ENCODE data around the gene CLMN. TPM values are rescaled to one million over a fixed set of nuclear protein-coding genes. Genes with fewer than 3 reads are reported as not detected.

Gene CLMN
- total and polyA plus RNA-seq, 2 of the 13 experiments (the other 11 are each of a cell fraction or from before 2014, with no cell fraction given) = 15.1 to 16.7 TPM

DNA sequence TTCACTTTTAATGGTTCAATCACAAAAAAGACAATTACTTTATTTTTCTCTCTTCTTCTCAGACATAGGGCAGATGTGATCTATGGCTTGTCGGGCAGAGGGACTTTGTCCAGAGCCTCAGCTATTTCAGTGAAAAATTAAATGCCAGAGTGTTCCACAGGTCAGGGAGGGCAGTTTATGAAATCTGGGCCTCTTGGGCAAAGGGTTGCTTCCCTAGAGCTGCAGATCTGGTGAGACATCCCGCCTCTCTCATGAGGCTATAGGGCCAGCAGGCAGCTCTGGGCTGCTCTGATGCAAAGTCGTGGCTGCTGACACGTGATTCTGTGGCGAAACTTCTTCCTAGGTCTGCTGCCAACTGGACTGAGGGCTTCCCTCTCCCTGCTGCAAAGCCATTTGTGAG is 6.0 kb downstream of the CLMN start (continued):
- TF ChIP-seq, protein P1, sequence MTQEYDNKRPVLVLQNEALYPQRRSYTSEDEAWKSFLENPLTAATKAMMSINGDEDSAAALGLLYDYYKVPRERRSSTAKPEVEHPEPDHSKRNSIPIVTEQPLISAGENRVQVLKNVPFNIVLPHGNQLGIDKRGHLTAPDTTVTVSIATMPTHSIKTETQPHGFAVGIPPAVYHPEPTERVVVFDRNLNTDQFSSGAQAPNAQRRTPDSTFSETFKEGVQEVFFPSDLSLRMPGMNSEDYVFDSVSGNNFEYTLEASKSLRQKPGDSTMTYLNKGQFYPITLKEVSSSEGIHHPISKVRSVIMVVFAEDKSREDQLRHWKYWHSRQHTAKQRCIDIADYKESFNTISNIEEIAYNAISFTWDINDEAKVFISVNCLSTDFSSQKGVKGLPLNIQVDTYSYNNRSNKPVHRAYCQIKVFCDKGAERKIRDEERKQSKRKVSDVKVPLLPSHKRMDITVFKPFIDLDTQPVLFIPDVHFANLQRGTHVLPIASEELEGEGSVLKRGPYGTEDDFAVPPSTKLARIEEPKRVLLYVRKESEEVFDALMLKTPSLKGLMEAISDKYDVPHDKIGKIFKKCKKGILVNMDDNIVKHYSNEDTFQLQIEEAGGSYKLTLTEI (CRISPR knock-in tag; conservative IDR thresholded peaks at IDR 0.05) = no peak
- TF ChIP-seq, protein P2, sequence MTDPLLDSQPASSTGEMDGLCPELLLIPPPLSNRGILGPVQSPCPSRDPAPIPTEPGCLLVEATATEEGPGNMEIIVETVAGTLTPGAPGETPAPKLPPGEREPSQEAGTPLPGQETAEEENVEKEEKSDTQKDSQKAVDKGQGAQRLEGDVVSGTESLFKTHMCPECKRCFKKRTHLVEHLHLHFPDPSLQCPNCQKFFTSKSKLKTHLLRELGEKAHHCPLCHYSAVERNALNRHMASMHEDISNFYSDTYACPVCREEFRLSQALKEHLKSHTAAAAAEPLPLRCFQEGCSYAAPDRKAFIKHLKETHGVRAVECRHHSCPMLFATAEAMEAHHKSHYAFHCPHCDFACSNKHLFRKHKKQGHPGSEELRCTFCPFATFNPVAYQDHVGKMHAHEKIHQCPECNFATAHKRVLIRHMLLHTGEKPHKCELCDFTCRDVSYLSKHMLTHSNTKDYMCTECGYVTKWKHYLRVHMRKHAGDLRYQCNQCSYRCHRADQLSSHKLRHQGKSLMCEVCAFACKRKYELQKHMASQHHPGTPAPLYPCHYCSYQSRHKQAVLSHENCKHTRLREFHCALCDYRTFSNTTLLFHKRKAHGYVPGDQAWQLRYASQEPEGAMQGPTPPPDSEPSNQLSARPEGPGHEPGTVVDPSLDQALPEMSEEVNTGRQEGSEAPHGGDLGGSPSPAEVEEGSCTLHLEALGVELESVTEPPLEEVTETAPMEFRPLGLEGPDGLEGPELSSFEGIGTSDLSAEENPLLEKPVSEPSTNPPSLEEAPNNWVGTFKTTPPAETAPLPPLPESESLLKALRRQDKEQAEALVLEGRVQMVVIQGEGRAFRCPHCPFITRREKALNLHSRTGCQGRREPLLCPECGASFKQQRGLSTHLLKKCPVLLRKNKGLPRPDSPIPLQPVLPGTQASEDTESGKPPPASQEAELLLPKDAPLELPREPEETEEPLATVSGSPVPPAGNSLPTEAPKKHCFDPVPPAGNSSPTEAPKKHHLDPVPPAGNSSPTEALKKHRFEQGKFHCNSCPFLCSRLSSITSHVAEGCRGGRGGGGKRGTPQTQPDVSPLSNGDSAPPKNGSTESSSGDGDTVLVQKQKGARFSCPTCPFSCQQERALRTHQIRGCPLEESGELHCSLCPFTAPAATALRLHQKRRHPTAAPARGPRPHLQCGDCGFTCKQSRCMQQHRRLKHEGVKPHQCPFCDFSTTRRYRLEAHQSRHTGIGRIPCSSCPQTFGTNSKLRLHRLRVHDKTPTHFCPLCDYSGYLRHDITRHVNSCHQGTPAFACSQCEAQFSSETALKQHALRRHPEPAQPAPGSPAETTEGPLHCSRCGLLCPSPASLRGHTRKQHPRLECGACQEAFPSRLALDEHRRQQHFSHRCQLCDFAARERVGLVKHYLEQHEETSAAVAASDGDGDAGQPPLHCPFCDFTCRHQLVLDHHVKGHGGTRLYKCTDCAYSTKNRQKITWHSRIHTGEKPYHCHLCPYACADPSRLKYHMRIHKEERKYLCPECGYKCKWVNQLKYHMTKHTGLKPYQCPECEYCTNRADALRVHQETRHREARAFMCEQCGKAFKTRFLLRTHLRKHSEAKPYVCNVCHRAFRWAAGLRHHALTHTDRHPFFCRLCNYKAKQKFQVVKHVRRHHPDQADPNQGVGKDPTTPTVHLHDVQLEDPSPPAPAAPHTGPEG (CRISPR knock-in tag; IDR thresholded peaks at IDR 0.05) = no peak
- TF ChIP-seq YY1 (IDR thresholded peaks at IDR 0.05; ENCODE audit: insufficient read depth, insufficient replicate concordance, low read depth, low read length) (no peak), SAP130 (CRISPR knock-in tag; IDR thresholded peaks at IDR 0.05; ENCODE audit: low read depth) (peak; percentile 33; the same call in 1 of the 2 replicates), EHMT2 (IDR thresholded peaks at IDR 0.05; ENCODE audit: borderline replicate concordance, low read depth, low read length) (no peak), RBFOX2 (IDR thresholded peaks at IDR 0.05; ENCODE audit: low read depth, low read length) (no peak), RFX1 (IDR thresholded peaks at IDR 0.05) (no peak), KDM5B (CRISPR knock-in tag; IDR thresholded peaks at IDR 0.05; ENCODE audit: borderline replicate concordance) (no peak), ZZZ3 (CRISPR knock-in tag; IDR thresholded peaks at IDR 0.05; ENCODE audit: borderline replicate concordance) (no peak), THYN1 (CRISPR knock-in tag; IDR thresholded peaks at IDR 0.05; ENCODE audit: borderline replicate concordance, low read depth) (no peak), ZNF282 (IDR thresholded peaks at IDR 0.05; ENCODE audit: partially characterized antibody) (no peak), NR2F1 (CRISPR knock-in tag; IDR thresholded peaks at IDR 0.05) (peak in 1 of 2 experiments; percentile 31; a peak in 1 of 4 replicates)
- TF ChIP-seq, protein P3, sequence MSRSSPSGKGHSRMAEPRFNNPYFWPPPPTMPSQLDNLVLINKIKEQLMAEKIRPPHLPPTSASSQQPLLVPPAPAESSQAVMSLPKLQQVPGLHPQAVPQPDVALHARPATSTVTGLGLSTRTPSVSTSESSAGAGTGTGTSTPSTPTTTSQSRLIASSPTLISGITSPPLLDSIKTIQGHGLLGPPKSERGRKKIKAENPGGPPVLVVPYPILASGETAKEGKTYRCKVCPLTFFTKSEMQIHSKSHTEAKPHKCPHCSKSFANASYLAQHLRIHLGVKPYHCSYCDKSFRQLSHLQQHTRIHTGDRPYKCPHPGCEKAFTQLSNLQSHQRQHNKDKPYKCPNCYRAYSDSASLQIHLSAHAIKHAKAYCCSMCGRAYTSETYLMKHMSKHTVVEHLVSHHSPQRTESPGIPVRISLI (CRISPR knock-in tag; IDR thresholded peaks at IDR 0.05; ENCODE audit: borderline replicate concordance) = peak; percentile 67; the same call in 1 of the 2 replicates
- TF ChIP-seq, protein P4, sequence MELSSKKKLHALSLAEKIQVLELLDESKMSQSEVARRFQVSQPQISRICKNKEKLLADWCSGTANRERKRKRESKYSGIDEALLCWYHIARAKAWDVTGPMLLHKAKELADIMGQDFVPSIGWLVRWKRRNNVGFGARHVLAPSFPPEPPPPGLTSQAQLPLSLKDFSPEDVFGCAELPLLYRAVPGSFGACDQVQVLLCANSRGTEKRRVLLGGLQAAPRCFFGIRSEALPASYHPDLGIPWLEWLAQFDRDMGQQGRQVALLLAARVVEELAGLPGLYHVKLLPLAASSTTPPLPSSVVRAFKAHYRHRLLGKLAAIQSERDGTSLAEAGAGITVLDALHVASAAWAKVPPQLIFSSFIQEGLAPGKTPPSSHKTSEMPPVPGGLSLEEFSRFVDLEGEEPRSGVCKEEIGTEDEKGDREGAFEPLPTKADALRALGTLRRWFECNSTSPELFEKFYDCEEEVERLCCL (CRISPR knock-in tag; IDR thresholded peaks at IDR 0.05; ENCODE audit: borderline replicate concordance) = no peak
- TF ChIP-seq, protein P5, sequence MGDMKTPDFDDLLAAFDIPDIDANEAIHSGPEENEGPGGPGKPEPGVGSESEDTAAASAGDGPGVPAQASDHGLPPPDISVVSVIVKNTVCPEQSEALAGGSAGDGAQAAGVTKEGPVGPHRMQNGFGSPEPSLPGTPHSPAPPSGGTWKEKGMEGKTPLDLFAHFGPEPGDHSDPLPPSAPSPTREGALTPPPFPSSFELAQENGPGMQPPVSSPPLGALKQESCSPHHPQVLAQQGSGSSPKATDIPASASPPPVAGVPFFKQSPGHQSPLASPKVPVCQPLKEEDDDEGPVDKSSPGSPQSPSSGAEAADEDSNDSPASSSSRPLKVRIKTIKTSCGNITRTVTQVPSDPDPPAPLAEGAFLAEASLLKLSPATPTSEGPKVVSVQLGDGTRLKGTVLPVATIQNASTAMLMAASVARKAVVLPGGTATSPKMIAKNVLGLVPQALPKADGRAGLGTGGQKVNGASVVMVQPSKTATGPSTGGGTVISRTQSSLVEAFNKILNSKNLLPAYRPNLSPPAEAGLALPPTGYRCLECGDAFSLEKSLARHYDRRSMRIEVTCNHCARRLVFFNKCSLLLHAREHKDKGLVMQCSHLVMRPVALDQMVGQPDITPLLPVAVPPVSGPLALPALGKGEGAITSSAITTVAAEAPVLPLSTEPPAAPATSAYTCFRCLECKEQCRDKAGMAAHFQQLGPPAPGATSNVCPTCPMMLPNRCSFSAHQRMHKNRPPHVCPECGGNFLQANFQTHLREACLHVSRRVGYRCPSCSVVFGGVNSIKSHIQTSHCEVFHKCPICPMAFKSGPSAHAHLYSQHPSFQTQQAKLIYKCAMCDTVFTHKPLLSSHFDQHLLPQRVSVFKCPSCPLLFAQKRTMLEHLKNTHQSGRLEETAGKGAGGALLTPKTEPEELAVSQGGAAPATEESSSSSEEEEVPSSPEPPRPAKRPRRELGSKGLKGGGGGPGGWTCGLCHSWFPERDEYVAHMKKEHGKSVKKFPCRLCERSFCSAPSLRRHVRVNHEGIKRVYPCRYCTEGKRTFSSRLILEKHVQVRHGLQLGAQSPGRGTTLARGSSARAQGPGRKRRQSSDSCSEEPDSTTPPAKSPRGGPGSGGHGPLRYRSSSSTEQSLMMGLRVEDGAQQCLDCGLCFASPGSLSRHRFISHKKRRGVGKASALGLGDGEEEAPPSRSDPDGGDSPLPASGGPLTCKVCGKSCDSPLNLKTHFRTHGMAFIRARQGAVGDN (CRISPR knock-in tag; IDR thresholded peaks at IDR 0.05) = peak; percentile 65

Data from HepG2 (cell line).